H9 (cell line): ENCODE measurements around the gene ZSWIM1. TPM values are rescaled to one million over a fixed set of nuclear protein-coding genes. Genes with fewer than 3 reads are reported as not detected.

ENCODE experiments used
- DNase-seq: peaks from one replicate; pipeline ENCODE4 v3.0.0-alpha.2; 2017
- H2AFZ ChIP-seq: one replicate; pipeline ENCODE4 v1.6.1; 2013; ENCODE audit warnings: mild to moderate bottlenecking, low read length, control low read depth, moderate library complexity
- H2AK5ac ChIP-seq: 2 replicates; pipeline ENCODE4 v1.6.1; 2013; ENCODE audit warnings: low read length, control low read depth, mixed read lengths; ENCODE audit not compliant: insufficient read length
- H2BK120ac ChIP-seq: one replicate; pipeline ENCODE4 v1.6.1; 2013; ENCODE audit warnings: low read depth, mild to moderate bottlenecking, low read length, control low read depth, inconsistent platforms; ENCODE audit not compliant: poor library complexity, severe bottlenecking
- H2BK12ac ChIP-seq: 2 replicates; pipeline ENCODE4 v1.6.1; 2013; ENCODE audit warnings: low read length, control low read depth, mixed read lengths, low read depth; ENCODE audit not compliant: insufficient read length
- H2BK15ac ChIP-seq: 2 replicates; pipeline ENCODE4 v1.6.1; 2013; ENCODE audit warnings: low read depth, low read length, control low read depth
- H2BK20ac ChIP-seq: one replicate; pipeline ENCODE4 v1.6.1; 2013; ENCODE audit warnings: low read depth, mild to moderate bottlenecking, low read length, control low read depth, inconsistent platforms; ENCODE audit not compliant: poor library complexity, severe bottlenecking
- H2BK5ac ChIP-seq: 2 replicates; pipeline ENCODE4 v1.6.1; 2013; ENCODE audit warnings: low read length, control low read depth, mixed read lengths; ENCODE audit not compliant: insufficient read length
- H3K14ac ChIP-seq: 2 replicates; pipeline ENCODE4 v1.6.1; 2013; ENCODE audit warnings: low read length, control low read depth; ENCODE audit not compliant: insufficient read depth
- H3K18ac ChIP-seq: 2 replicates; pipeline ENCODE4 v1.6.1; 2013; ENCODE audit warnings: low read depth, mild to moderate bottlenecking, mixed read lengths, low read length, control low read depth; ENCODE audit not compliant: insufficient read length
- H3K23ac ChIP-seq: 2 replicates; pipeline ENCODE4 v1.6.1; 2013; ENCODE audit warnings: low read length, control low read depth, mixed read lengths, low read depth; ENCODE audit not compliant: insufficient read length
- H3K23me2 ChIP-seq: 2 replicates; pipeline ENCODE4 v1.6.1; 2013; ENCODE audit warnings: low read depth, mild to moderate bottlenecking, mixed read lengths, low read length, control low read depth; ENCODE audit not compliant: insufficient read length, poor library complexity, severe bottlenecking
- H3K27ac ChIP-seq: 2 replicates; pipeline ENCODE4 v1.5.1; 2013; ENCODE audit warnings: low read length, control low read depth, mixed read lengths, low read depth; ENCODE audit not compliant: insufficient read length
- H3K27me3 ChIP-seq: 2 replicates; pipeline ENCODE4 v1.6.1; 2013; ENCODE audit warnings: low read length, control low read depth, inconsistent platforms; ENCODE audit not compliant: insufficient read depth
- H3K4ac ChIP-seq: 2 replicates; pipeline ENCODE4 v1.6.1; 2013; ENCODE audit warnings: low read depth, mild to moderate bottlenecking, control low read depth, inconsistent platforms, low read length, moderate library complexity
- H3K4me1 ChIP-seq: 2 replicates; pipeline ENCODE4 v1.6.1; 2013; ENCODE audit warnings: low read length, control low read depth, inconsistent platforms; ENCODE audit not compliant: insufficient read depth
- H3K4me2 ChIP-seq: 2 replicates; pipeline ENCODE4 v1.6.1; 2013; ENCODE audit warnings: low read length, control low read depth, mixed read lengths; ENCODE audit not compliant: insufficient read length, insufficient read depth
- H3K56ac ChIP-seq: 2 replicates; pipeline ENCODE4 v1.6.1; 2013; ENCODE audit warnings: low read depth, mild to moderate bottlenecking, mixed read lengths, low read length, control low read depth; ENCODE audit not compliant: insufficient read length
- H3K79me1 ChIP-seq: 2 replicates; pipeline ENCODE4 v1.6.1; 2013; ENCODE audit warnings: low read depth, mild to moderate bottlenecking, moderate library complexity, low read length, control low read depth, inconsistent platforms; ENCODE audit not compliant: insufficient read depth, poor library complexity, severe bottlenecking
- H3K79me2 ChIP-seq: 2 replicates; pipeline ENCODE4 v1.6.1; 2013; ENCODE audit warnings: low read length, control low read depth, inconsistent platforms; ENCODE audit not compliant: insufficient read depth
- H3K9ac ChIP-seq: 2 replicates; pipeline ENCODE4 v1.6.1; 2013; ENCODE audit warnings: low read length, control low read depth, mixed read lengths; ENCODE audit not compliant: insufficient read length; ENCODE audit errors: extremely low read depth
- H3K9me3 ChIP-seq: one replicate; pipeline ENCODE4 v1.6.1; 2013; ENCODE audit warnings: low read depth, low read length, inconsistent platforms; ENCODE audit not compliant: control insufficient read depth
- H3T11ph ChIP-seq: one replicate; pipeline ENCODE4 v1.6.1; 2013; ENCODE audit warnings: mild to moderate bottlenecking, low read length, control low read depth, inconsistent platforms
- H4K20me1 ChIP-seq: one replicate; pipeline ENCODE4 v1.6.1; 2013; ENCODE audit not compliant: control insufficient read depth, insufficient read length, insufficient read depth
- H4K5ac ChIP-seq: 2 replicates; pipeline ENCODE4 v1.6.1; 2013; ENCODE audit warnings: low read depth, mild to moderate bottlenecking, mixed read lengths, low read length, control low read depth; ENCODE audit not compliant: insufficient read length
- H4K8ac ChIP-seq: replicated peaks from 2 replicates; pipeline ENCODE4 v1.6.1; 2013; ENCODE audit warnings: low read length, control low read depth, mixed read lengths, low read depth; ENCODE audit not compliant: insufficient read length
- H4K91ac ChIP-seq: 2 replicates; pipeline ENCODE4 v1.6.1; 2013; ENCODE audit warnings: low read depth, mild to moderate bottlenecking, moderate library complexity, mixed read lengths, low read length, control low read depth; ENCODE audit not compliant: insufficient read length
- H3K27ac Mint-ChIP-seq, 3 experiments: 2 replicates in 2 of 3; 3 replicates in 1 of 3; pipeline ENCODE4 v1.8.0; 2020 to 2021; ENCODE audit warnings: mixed read lengths in 3 of 3, mild to moderate bottlenecking in 1 of 3, moderate library complexity in 1 of 3
- H3K27me3 Mint-ChIP-seq: 2 replicates; pipeline ENCODE4 v1.8.0; 2021; ENCODE audit warnings: low read depth, mild to moderate bottlenecking, moderate library complexity, mixed read lengths
- H3K36me3 Mint-ChIP-seq, 3 experiments: 2 replicates in 2 of 3; 3 replicates in 1 of 3; pipeline ENCODE4 v1.8.0; 2020 to 2021; ENCODE audit warnings: low read depth in 3 of 3, mixed read lengths in 3 of 3; ENCODE audit not compliant: insufficient read depth in 1 of 3
- H3K4me1 Mint-ChIP-seq, 2 experiments: 2 replicates each; pipeline ENCODE4 v1.8.0; 2020; ENCODE audit warnings: mixed read lengths in 2 of 2
- H3K4me3 Mint-ChIP-seq, 2 experiments: 2 replicates in 1 of 2; 3 replicates in 1 of 2; pipeline ENCODE4 v1.8.0; 2020 to 2021; ENCODE audit warnings: mild to moderate bottlenecking in 2 of 2, mixed read lengths in 2 of 2, moderate library complexity in 1 of 2
- H3K9me3 Mint-ChIP-seq, 2 experiments: 2 replicates in 1 of 2; 3 replicates in 1 of 2; pipeline ENCODE4 v1.8.0; 2020; ENCODE audit warnings: mild to moderate bottlenecking in 2 of 2, mixed read lengths in 2 of 2, moderate library complexity in 1 of 2
- WGBS: extraction: QIAGEN DNeasy Blood & Tissue Kit; methylation state at CpG from one replicate; pipeline ENCODE4 v1.1.7; 2013; ENCODE audit warnings: missing lambda C conversion rate, low lambda C conversion rate, mixed read lengths; ENCODE audit not compliant: insufficient read length; ENCODE audit errors: extremely low coverage; 5-methylcytosine and 5-hydroxymethylcytosine counted together
- total RNA-seq: library from RNA; stranded (reverse); gene quantifications from 2 replicates; pipeline ENCODE4 v1.2.1, GENCODE V29; 2021
- TF ChIP-seq, protein P1 (sequence below): fragments of 200-600 bp; sonication (generic); conservative IDR thresholded peaks from 3 replicates; pipeline ENCODE4 v1.8.0; 2021; ENCODE audit warnings: antibody characterized with exemption, mild to moderate bottlenecking

ZSWIM1 gene
- total RNA-seq, 1 experiment from 2014 or later: 13.0 TPM

DNA sequence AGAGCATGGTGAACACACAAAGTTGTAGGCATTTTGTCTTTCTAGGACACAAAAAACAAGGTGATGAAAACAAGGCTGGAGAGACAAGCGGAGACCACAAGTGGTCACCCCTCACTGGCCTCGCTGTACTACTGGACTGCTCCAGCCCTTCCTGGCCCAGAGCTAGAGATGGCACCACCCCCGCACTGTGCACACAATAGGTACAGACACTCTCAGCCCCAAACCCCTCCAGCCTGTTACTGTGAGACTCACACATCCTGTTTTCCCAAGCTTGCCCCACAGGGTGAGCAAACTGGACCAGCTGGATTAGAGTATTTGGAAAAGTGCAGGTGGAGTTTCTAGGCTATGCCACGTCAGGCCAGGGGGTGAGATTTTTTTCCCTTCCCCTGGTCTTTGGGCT lies 8.4 kb upstream of the ZSWIM1 start:
- DNase-seq: no peak
- Histone ChIP-seq H3K18ac (no peak overlapping the region), H3K4me2 (no peak overlapping the region), H4K91ac (no peak overlapping the region), H3K4me1 (no peaks in the 10 kb centered on the region; the same call in 1 of the 2 replicates), H3T11ph (no peak overlapping the region), H4K20me1 (no peaks in the 10 kb centered on the region), H3K23ac (no peak overlapping the region), H3K9me3 (no peaks in the 10 kb centered on the region), H3K9ac (no peak overlapping the region), H2BK15ac (no peak overlapping the region), H2BK12ac (no peak overlapping the region), H3K4ac (no peak overlapping the region), H2AK5ac (no peak overlapping the region), H2BK20ac (no peak overlapping the region), H4K5ac (no peak overlapping the region), H3K79me2 (no peaks in the 10 kb centered on the region), H3K23me2 (no peaks in the 10 kb centered on the region), H2AFZ (no peak overlapping the region), H2BK5ac (no peak overlapping the region), H4K8ac (no peak overlapping the region), H3K79me1 (no peaks in the 10 kb centered on the region), H3K27me3 (no peaks in the 10 kb centered on the region), H3K14ac (no peak overlapping the region), H3K27ac (no peak overlapping the region), H2BK120ac (no peak overlapping the region), H3K56ac (no peak overlapping the region)
- TF ChIP-seq, protein P1, sequence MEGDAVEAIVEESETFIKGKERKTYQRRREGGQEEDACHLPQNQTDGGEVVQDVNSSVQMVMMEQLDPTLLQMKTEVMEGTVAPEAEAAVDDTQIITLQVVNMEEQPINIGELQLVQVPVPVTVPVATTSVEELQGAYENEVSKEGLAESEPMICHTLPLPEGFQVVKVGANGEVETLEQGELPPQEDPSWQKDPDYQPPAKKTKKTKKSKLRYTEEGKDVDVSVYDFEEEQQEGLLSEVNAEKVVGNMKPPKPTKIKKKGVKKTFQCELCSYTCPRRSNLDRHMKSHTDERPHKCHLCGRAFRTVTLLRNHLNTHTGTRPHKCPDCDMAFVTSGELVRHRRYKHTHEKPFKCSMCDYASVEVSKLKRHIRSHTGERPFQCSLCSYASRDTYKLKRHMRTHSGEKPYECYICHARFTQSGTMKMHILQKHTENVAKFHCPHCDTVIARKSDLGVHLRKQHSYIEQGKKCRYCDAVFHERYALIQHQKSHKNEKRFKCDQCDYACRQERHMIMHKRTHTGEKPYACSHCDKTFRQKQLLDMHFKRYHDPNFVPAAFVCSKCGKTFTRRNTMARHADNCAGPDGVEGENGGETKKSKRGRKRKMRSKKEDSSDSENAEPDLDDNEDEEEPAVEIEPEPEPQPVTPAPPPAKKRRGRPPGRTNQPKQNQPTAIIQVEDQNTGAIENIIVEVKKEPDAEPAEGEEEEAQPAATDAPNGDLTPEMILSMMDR: no peak
- no peak overlapping the region for H3K4me3 Mint-ChIP-seq
- H3K4me1 Mint-ChIP-seq: no peaks in the 10 kb centered on the region
- no CpG with 5 or more reads among the region's 4 CpGs for WGBS
- peaks cover 0 to 8% (median 0%) of the 10 kb centered on the region in 3 experiments; a peak in 3 of 7 replicates for H3K36me3 Mint-ChIP-seq
- no peaks in the 10 kb centered on the region for H3K9me3 Mint-ChIP-seq
- H3K27ac Mint-ChIP-seq: 0 out of 7 replicates have a peak overlapping the region, but pooled peaks of 1 of the 3 experiments have one; percentile 2
- H3K27me3 Mint-ChIP-seq: no peaks in the 10 kb centered on the region
